HG03159 (cell line): Measurements from ENCODE around the gene ARL5C.

ENCODE experiments used
- ATAC-seq: cut with Tn5 transposase; IDR thresholded peaks from one replicate; pipeline ENCODE4 v1.9.1; 2021; ENCODE audit warnings: mild to moderate bottlenecking, moderate library complexity; ENCODE audit not compliant: unreplicated experiment

The ARL5C gene

GRCh38 chr17:39110435-39111136 is 55.4 kb downstream of the ARL5C start:
- ATAC-seq = no peak

GRCh38 chr17:39108461-39109375 is 57.2 kb downstream of the ARL5C start:
- no peak for ATAC-seq

- ATAC-seq = no peak
Measured at GRCh38 chr17:39107973-39108372, 58.0 kb downstream of the ARL5C start.

DNA sequence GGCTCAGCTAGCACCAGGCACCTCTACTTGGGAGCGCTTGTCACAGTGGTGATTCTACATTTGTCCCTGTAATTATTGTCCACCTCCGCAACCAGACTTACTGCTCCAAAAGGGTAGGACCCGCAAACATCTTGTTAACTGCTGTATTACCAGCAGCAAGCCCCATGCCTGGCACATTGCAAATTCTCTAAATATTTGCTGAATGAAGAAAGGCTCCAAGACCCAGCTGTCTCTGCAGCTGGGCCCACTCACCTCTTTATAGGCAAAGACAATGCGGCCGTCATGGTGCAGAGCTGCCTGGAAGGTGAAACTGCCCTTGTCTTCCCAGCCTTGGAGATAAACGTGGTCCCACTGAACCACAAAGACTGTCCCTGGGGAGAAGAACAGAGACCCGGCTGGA is 58.8 kb downstream of the ARL5C start:
- no peak for ATAC-seq
